Heart left ventricle (tissue), 16 donors: ENCODE data around the gene KRTAP4-9. TPM values are rescaled to one million over a fixed set of nuclear protein-coding genes. Genes with fewer than 3 reads are reported as not detected.

Source experiments
- ATAC-seq, 4 donors: fragments of 200-7000 bp; cut with Tn5 transposase; one replicate each; pipeline ENCODE4 v1.9.1; 2020 to 2022; ENCODE audit warnings: moderate library complexity in 4 of 4, mild to moderate bottlenecking in 3 of 4, moderate number of reproducible peaks in 1 of 4
- DNase-seq, 5 donors: peaks; one replicate each; pipeline ENCODE4 v3.0.0-alpha.2; 2020
- H3K27ac ChIP-seq, 12 donors: fragments of 200-600 bp; sonication (generic) in 4 of 12; one replicate each; pipeline versions ENCODE4 v1.5.0 to v1.8.0; 2016 to 2022; ENCODE audit warnings: mild to moderate bottlenecking in 2 of 12
- H3K27me3 ChIP-seq, 9 donors: fragments of 200-600 bp; sonication (generic) in 2 of 9; one replicate each; pipeline versions ENCODE4 v1.5.1 to v1.8.0; 2016 to 2022; ENCODE audit warnings: mild to moderate bottlenecking in 3 of 9
- H3K36me3 ChIP-seq, 9 donors: fragments of 200-600 bp; sonication (generic) in 2 of 9; one replicate each; pipeline versions ENCODE4 v1.5.0 to v1.8.0; 2018 to 2022; ENCODE audit warnings: mild to moderate bottlenecking in 2 of 9
- H3K4me1 ChIP-seq, 12 donors: fragments of 200-600 bp; sonication (generic) in 4 of 12; one replicate each; pipeline versions ENCODE4 v1.5.0 to v1.8.0; 2016 to 2022; ENCODE audit warnings: mild to moderate bottlenecking in 3 of 12
- H3K4me3 ChIP-seq, 12 donors: fragments of 200-600 bp; sonication (generic) in 4 of 12; one replicate each; pipeline versions ENCODE4 v1.5.0 to v1.8.0; 2017 to 2022; ENCODE audit warnings: mild to moderate bottlenecking in 9 of 12, moderate library complexity in 4 of 12
- H3K9me3 ChIP-seq, 12 donors: fragments of 200-600 bp; sonication (generic) in 4 of 12; one replicate each; pipeline versions ENCODE4 v1.5.0 to v1.8.0; 2016 to 2022; ENCODE audit warnings: mild to moderate bottlenecking in 1 of 12
- POLR2A ChIP-seq, 2 donors: fragments of 450-650 bp; IDR thresholded peaks; one replicate each; pipeline ENCODE4 v1.6.1; 2017; ENCODE audit warnings: antibody characterized with exemption in 2 of 2, mild to moderate bottlenecking in 2 of 2, moderate library complexity in 2 of 2
- WGBS, 4 donors: extraction: QIAGEN DNeasy Blood & Tissue Kit in 2 of 4; methylation state at CpG; one replicate each; pipeline versions ENCODE4 v1.1.5 to v1.1.7; 2013 to 2018; 5-methylcytosine and 5-hydroxymethylcytosine counted together
- intact Hi-C, 10 donors: fragments of 100-400 bp; cut with DNase I; formaldehyde crosslinking; loops; one replicate each; pipeline versions ENCODE4 v1.11.1 to v1.14.2; 2022
- polyA plus RNA-seq, 2 donors: library from polyadenylated mRNA; stranded (reverse); fragments of 200-250 nt; gene quantifications; one replicate each; pipeline ENCODE4 v1.2.3, GENCODE V29; 2013
- total RNA-seq, 9 donors: library from RNA; depleted of rRNA in 2 of 9; stranded (reverse); fragments of >200 nt in 2 of 9; fragmentation: NEBNext Ultra II Directional in 3 of 9; extraction: Animal tissue kit (Norgen Biotek cat#: 25700) in 3 of 9; gene quantifications; one replicate each; pipeline versions ENCODE4 v1.1.0 to v1.2.4, GENCODE V29; 2016 to 2023
- TF ChIP-seq, protein P1 (sequence below), 12 donors: fragments of 200-600 bp; sonication (generic) in 4 of 12; IDR thresholded peaks; one replicate each; pipeline versions ENCODE4 v1.5.0 to v1.8.0; 2018 to 2022; ENCODE audit warnings: antibody characterized with exemption in 12 of 12, mild to moderate bottlenecking in 5 of 12
- donor health status: ischemic (EF 13 %, LVEDD 7.1; RV severe dilation, severe dysfunction).
- donor health status: healthy with polysubstance abuse.
- donor health status: DM: no; HTN: yes; CAD: no.
- donor health status: DM: no; HTN: no; CAD: no.
- donor health status: ischemic (EF 25% LVEDD 6.9; RV normal size, moderate dysfunction).
- donor health status: ischemic (EF 25% LVEDD 5.7; RV mildly dilated, moderate dysfunction).
- donor health status: healthy.
- donor health status: DM: yes; HTN: yes; CAD: no.
- donor health status: ischemic (EF 35%, LVEDD 5.7; RV mildly dilated, moderate dysfunction).
- donor health status: nonischemic (EF 11% LVEDD 7.7; RV severe dilation, severe dysfunction).
- donor health status: DM: yes; HTN: yes; CAD: no.
- donor health status: PGD.
- donor health status: ischemic (EF 29% LVEDD 5.4; RV normal size, mild dysfunction).
- donor health status: nonischemic (EF 23%, LVEDD 6.1; RV moderate dilation, normal function).

Gene KRTAP4-9
- total and polyA plus RNA-seq, 11 donors = not detected

DNA sequence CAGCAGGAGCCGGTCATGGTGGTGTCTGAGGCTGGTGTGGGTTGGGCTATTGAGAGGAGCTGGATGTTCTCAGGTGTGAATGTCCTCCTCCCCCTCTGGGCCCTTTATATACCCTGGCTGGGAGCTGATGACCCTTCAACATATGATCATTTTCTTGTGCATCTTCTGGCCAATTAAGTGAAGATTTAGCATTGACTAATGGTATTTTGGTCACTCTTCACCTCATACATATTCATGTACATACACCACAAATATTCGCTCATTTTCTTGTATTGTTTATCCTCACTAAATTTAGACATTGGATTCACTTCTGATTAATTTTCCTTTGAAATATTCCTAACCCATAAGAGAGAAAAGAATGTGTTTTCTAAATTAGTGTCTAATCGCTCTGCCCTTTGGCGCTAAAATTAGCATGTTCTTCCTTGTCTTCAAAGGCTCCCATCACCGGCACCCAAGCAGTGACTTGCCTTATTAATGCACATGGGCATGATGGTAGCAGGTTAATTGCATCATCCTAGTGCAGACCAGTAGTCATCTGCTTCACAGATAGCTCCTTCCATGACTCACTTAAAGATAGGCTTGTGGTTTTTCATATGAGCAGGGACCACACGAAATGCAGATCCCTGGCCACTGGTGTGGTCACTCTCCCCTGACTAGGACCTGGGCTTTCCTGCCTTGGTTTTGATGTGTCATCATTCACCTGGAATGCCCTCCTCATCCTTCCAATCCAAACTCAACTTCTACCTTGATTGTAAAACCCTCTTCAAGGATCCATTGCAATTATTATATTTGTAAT is 39.2 kb upstream of the KRTAP4-9 start, which contains the start of gene KRTAP2-4:
KRTAP2-4 (minus strand) TSS at position 51 of the 796 bp plus-strand sequence; CDS start at position 17, 34 bp downstream.
- Histone ChIP-seq H3K9me3 (no peaks in the 10 kb centered on the region), H3K27me3 (peaks cover 0 to 22% (median 3%) of the 10 kb centered on the region in 9 donors), H3K4me1 (no peaks in the 10 kb centered on the region), H3K4me3 (no peak within 1 kb of the TSS), H3K27ac (no peak within 1 kb of the TSS), H3K36me3 (no peaks in the 10 kb centered on the region)
- DNase-seq (no peak), ATAC-seq (no peak)
- intact Hi-C loops = no loop called here
- TF ChIP-seq, protein P1, sequence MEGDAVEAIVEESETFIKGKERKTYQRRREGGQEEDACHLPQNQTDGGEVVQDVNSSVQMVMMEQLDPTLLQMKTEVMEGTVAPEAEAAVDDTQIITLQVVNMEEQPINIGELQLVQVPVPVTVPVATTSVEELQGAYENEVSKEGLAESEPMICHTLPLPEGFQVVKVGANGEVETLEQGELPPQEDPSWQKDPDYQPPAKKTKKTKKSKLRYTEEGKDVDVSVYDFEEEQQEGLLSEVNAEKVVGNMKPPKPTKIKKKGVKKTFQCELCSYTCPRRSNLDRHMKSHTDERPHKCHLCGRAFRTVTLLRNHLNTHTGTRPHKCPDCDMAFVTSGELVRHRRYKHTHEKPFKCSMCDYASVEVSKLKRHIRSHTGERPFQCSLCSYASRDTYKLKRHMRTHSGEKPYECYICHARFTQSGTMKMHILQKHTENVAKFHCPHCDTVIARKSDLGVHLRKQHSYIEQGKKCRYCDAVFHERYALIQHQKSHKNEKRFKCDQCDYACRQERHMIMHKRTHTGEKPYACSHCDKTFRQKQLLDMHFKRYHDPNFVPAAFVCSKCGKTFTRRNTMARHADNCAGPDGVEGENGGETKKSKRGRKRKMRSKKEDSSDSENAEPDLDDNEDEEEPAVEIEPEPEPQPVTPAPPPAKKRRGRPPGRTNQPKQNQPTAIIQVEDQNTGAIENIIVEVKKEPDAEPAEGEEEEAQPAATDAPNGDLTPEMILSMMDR (IDR thresholded peaks at IDR 0.05) = no peak
- no peak for TF ChIP-seq POLR2A (IDR thresholded peaks at IDR 0.05)
- WGBS, 4 donors = 78 to 96% (median 88%) methylated on average over 6 of the region's 6 CpGs

DNA sequence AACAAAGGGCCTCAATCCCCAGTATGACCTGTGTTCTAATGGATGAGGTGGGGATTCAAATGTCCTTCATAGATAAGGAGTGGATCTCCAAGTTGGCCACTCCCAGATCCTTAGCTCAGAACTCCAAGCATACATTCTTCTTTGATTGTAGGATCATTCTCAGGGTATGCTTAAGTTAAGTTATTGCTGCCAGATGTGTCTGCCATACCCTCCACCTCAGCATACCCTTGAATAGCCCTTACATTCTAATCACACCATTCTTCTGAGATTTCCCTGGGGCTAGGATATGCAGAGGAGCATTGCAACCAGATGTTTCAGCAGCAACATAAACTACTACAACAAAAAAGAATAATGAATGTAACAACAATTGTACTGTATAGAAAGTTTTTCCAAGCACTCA is 37.9 kb upstream of the KRTAP4-9 start:
- intact Hi-C loops = no loop called here
- ATAC-seq = no peak
- H3K36me3 ChIP-seq = no peaks in the 10 kb centered on the region
- peaks cover 0 to 13% (median 0%) of the 10 kb centered on the region in 9 donors for H3K27me3 ChIP-seq
- DNase-seq = no peak
- H3K4me3 ChIP-seq = no peak overlapping the region
- no peak for TF ChIP-seq POLR2A (IDR thresholded peaks at IDR 0.05)
- TF ChIP-seq, protein P1 (IDR thresholded peaks at IDR 0.05) = no peak
- no peak overlapping the region for H3K27ac ChIP-seq
- H3K9me3 ChIP-seq = no peaks in the 10 kb centered on the region
- no peaks in the 10 kb centered on the region for H3K4me1 ChIP-seq

DNA sequence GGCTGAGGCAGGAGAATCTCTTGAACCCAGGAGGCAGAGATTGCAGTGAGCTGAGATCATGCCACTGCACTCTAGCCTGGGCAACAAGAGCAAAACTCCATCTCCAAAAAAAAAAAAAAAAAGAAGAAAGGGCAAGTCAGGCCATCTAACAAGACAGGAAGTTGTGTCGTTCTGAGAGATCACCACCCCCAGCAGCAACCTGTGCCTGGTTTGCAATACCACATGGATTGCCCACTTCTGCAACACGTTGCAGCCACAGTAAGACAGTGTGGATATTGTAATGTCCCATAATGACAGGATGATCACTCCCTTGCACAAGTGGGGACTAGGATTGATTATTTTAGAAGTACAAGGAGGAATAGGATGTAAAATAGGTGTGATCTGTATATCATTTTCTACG is 36.2 kb upstream of the KRTAP4-9 start:
- H3K9me3 ChIP-seq = no peaks in the 10 kb centered on the region
- 61 to 74% (median 70%) methylated on average over 3 of the region's 3 CpGs for WGBS, 4 donors

More for the DNA sequence above, 36.2 kb upstream of the KRTAP4-9 start:
- H3K27me3 ChIP-seq = peaks cover 0 to 15% (median 0%) of the 10 kb centered on the region in 9 donors
- DNase-seq (no peak), ATAC-seq (no peak)
- TF ChIP-seq, protein P1 (IDR thresholded peaks at IDR 0.05) = no peak
- TF ChIP-seq POLR2A (IDR thresholded peaks at IDR 0.05) = no peak
- H3K36me3 ChIP-seq = no peaks in the 10 kb centered on the region
- H3K4me3 ChIP-seq = no peak overlapping the region
- intact Hi-C loops = no loop called here
- no peaks in the 10 kb centered on the region for H3K4me1 ChIP-seq
- no peak overlapping the region for H3K27ac ChIP-seq
